SK-N-MC (cell line): ENCODE results near the gene POLQ.
"Not testable (repeated sequence)": the region's sequence is repeated elsewhere in the genome, so short reads cannot be mapped to it uniquely, and the experiment has no call there.

ENCODE experiments used
- EZH2 ChIP-seq: fragments of 200-600 bp; sonication (generic); IDR thresholded peaks from one replicate; pipeline ENCODE4 v1.6.1; 2017; ENCODE audit warnings: antibody characterized with exemption
- POLR2AphosphoS5 ChIP-seq: IDR thresholded peaks from 2 replicates; pipeline ENCODE4 v1.6.1; 2012; ENCODE audit warnings: mild to moderate bottlenecking, low read depth, low read length, borderline replicate concordance

GRCh38 chr3:121451752-121452151 is 94.0 kb downstream of the POLQ start:
- not testable (repeated sequence) for TF ChIP-seq POLR2AphosphoS5, EZH2
